Neuronal stem cell (in vitro differentiated cells): ENCODE results near the gene ARAP1. TPM values are rescaled to one million over a fixed set of nuclear protein-coding genes. Genes with fewer than 3 reads are reported as not detected.

ENCODE experiments used
- DNase-seq: peaks from one replicate; pipeline ENCODE4 v3.0.0-alpha.2; 2013; ENCODE audit warnings: low spot score
- H2AFZ ChIP-seq: one replicate; pipeline ENCODE4 v1.6.1; 2013; ENCODE audit warnings: mild to moderate bottlenecking, low read length, inconsistent platforms
- H2AK5ac ChIP-seq: 2 replicates; pipeline ENCODE4 v1.6.1; 2013; ENCODE audit warnings: low read depth, mild to moderate bottlenecking, inconsistent platforms, low read length, moderate library complexity, mixed read lengths
- H2BK120ac ChIP-seq: 2 replicates; pipeline ENCODE4 v1.6.1; 2013; ENCODE audit warnings: low read depth, mild to moderate bottlenecking, inconsistent platforms, low read length, moderate library complexity, mixed read lengths
- H2BK12ac ChIP-seq: one replicate; pipeline ENCODE4 v1.6.1; 2013; ENCODE audit warnings: low read length, inconsistent platforms
- H2BK15ac ChIP-seq: 2 replicates; pipeline ENCODE4 v1.6.1; 2013; ENCODE audit warnings: mild to moderate bottlenecking, low read length, inconsistent platforms, mixed read lengths
- H2BK5ac ChIP-seq: one replicate; pipeline ENCODE4 v1.6.1; 2013; ENCODE audit warnings: inconsistent platforms, mild to moderate bottlenecking, low read length, moderate library complexity
- H3K14ac ChIP-seq: one replicate; pipeline ENCODE4 v1.6.1; 2013; ENCODE audit warnings: low read length, inconsistent platforms
- H3K18ac ChIP-seq: 2 replicates; pipeline ENCODE4 v1.6.1; 2013; ENCODE audit warnings: low read length, inconsistent platforms
- H3K23ac ChIP-seq: 2 replicates; pipeline ENCODE4 v1.6.1; 2013; ENCODE audit warnings: low read depth, mild to moderate bottlenecking, mixed read lengths, low read length, inconsistent platforms; ENCODE audit not compliant: poor library complexity
- H3K27ac ChIP-seq: replicated peaks from 3 replicates; pipeline ENCODE4 v1.5.1; 2013; ENCODE audit warnings: low read length, inconsistent platforms
- H3K27me3 ChIP-seq, 3 experiments: 2 replicates each; pipeline ENCODE4 v1.6.1; 2013; ENCODE audit warnings: low read length in 3 of 3, mild to moderate bottlenecking in 2 of 3, inconsistent platforms in 1 of 3, low read depth in 1 of 3, mixed read lengths in 1 of 3, moderate library complexity in 1 of 3; ENCODE audit not compliant: control insufficient read depth in 3 of 3, insufficient read depth in 3 of 3
- H3K36me3 ChIP-seq, 2 donors: replicated peaks in 1 of 2; 2 replicates each; pipeline ENCODE4 v1.6.1; 2013; ENCODE audit warnings: low read length in 2 of 2; ENCODE audit not compliant: control insufficient read depth in 2 of 2, insufficient read depth in 2 of 2
- H3K4ac ChIP-seq: 2 replicates; pipeline ENCODE4 v1.6.1; 2013; ENCODE audit warnings: inconsistent platforms, mild to moderate bottlenecking, low read length, moderate library complexity
- H3K4me1 ChIP-seq, 2 donors: 1 replicate in 1 of 2; 2 replicates in 1 of 2; pipeline ENCODE4 v1.6.1; 2013; ENCODE audit warnings: low read length in 2 of 2, low read depth in 1 of 2; ENCODE audit not compliant: control insufficient read depth in 2 of 2, insufficient read depth in 1 of 2
- H3K4me2 ChIP-seq: one replicate; pipeline ENCODE4 v1.6.1; 2013; ENCODE audit warnings: mild to moderate bottlenecking, low read length, inconsistent platforms; ENCODE audit not compliant: insufficient read depth, poor library complexity, severe bottlenecking
- H3K4me3 ChIP-seq, 2 donors: 2 replicates each; pipeline ENCODE4 v1.5.1; 2013; ENCODE audit warnings: low read length in 2 of 2, mild to moderate bottlenecking in 2 of 2, inconsistent platforms in 1 of 2, moderate library complexity in 1 of 2
- H3K79me1 ChIP-seq: one replicate; pipeline ENCODE4 v1.6.1; 2013; ENCODE audit warnings: low read depth, mild to moderate bottlenecking, inconsistent platforms, low read length, moderate library complexity
- H3K9ac ChIP-seq: one replicate; pipeline ENCODE4 v1.6.1; 2013; ENCODE audit warnings: mild to moderate bottlenecking, low read depth, low read length, inconsistent platforms; ENCODE audit not compliant: poor library complexity
- H3K9me3 ChIP-seq, 2 donors: replicated peaks in 1 of 2; 2 replicates each; pipeline versions ENCODE3 to v1.6.1; 2013; ENCODE audit warnings: low read length in 2 of 2, mild to moderate bottlenecking in 2 of 2, inconsistent platforms in 1 of 2, low read depth in 1 of 2, mixed read lengths in 1 of 2, moderate library complexity in 1 of 2; ENCODE audit not compliant: control insufficient read depth in 2 of 2, insufficient read depth in 1 of 2
- H4K8ac ChIP-seq: one replicate; pipeline ENCODE4 v1.6.1; 2013; ENCODE audit warnings: low read depth, mild to moderate bottlenecking, inconsistent platforms, low read length, moderate library complexity
- H4K91ac ChIP-seq: one replicate; pipeline ENCODE4 v1.6.1; 2013; ENCODE audit warnings: low read length, low read depth, mild to moderate bottlenecking, inconsistent platforms; ENCODE audit not compliant: poor library complexity
- WGBS, 2 donors: extraction: QIAGEN DNeasy Blood & Tissue Kit; methylation state at CpG; one replicate each; pipeline ENCODE4 v1.1.7; 2013; ENCODE audit warnings: missing lambda C conversion rate in 2 of 2, mixed read lengths in 1 of 2; ENCODE audit not compliant: insufficient read length in 2 of 2, insufficient replicate concordance in 1 of 2; ENCODE audit errors: extremely low coverage in 2 of 2; 5-methylcytosine and 5-hydroxymethylcytosine counted together
- polyA plus RNA-seq, 2 experiments: library from polyadenylated mRNA; stranded (reverse); fragments of 200-250 nt; gene quantifications; one replicate each; pipeline ENCODE4 v1.2.3, GENCODE V29; 2013

Gene ARAP1
- 15.2 TPM for polyA plus RNA-seq (2013, experiment 1 of 2)
- 15.9 TPM for polyA plus RNA-seq (2013, experiment 2 of 2)

GRCh38 chr11:72752088-72752914, at the start of gene ARAP1:
Gene ARAP1 (minus strand): TSS chr11:72752408. CDS start chr11:72727128, 25,280 bp downstream.
- Histone ChIP-seq H3K4me1 (peaks cover 2 to 15% of the 10 kb centered on the region in 2 donors), H3K14ac (peak within 1 kb of the TSS; percentile 71), H3K27me3 (peaks cover 0 to 5% (median 0%) of the 10 kb centered on the region in 3 experiments), H4K8ac (no peak within 1 kb of the TSS), H2BK5ac (peak within 1 kb of the TSS; percentile 83), H2BK120ac (no peak within 1 kb of the TSS), H3K4me3 (peak within 1 kb of the TSS; percentile 53 to 89), H3K27ac (no peak within 1 kb of the TSS), H2BK15ac (peak within 1 kb of the TSS; percentile 84), H3K4ac (no peak within 1 kb of the TSS), H3K18ac (peak within 1 kb of the TSS; percentile 93), H2BK12ac (peak within 1 kb of the TSS; percentile 43), H2AK5ac (peak within 1 kb of the TSS; percentile 82), H3K36me3 (no peaks in the 10 kb centered on the region), H2AFZ (peak within 1 kb of the TSS; percentile 84), H3K9me3 (no peaks in the 10 kb centered on the region), H3K4me2 (peak within 1 kb of the TSS; percentile 90), H3K79me1 (peaks cover 3% of the 10 kb centered on the region), H3K23ac (peak within 1 kb of the TSS; percentile 81), H4K91ac (no peak within 1 kb of the TSS), H3K9ac (peak within 1 kb of the TSS; percentile 81)
- WGBS, 2 donors, result no CpG with 5 or more reads among the region's 51 CpGs
- peak; percentile 60 for DNase-seq

GRCh38 chr11:72799441-72799840, 47.2 kb upstream of the ARAP1 start:
- H2BK120ac ChIP-seq, result no peak overlapping the region

GRCh38 chr11:72798361-72798760, 46.2 kb upstream of the ARAP1 start:
- Histone ChIP-seq H4K8ac (no peak overlapping the region), H3K27ac (no peak overlapping the region), H3K4me1 (peaks cover under 1 to 10% of the 10 kb centered on the region in 2 donors), H3K23ac (no peak overlapping the region), H2BK12ac (no peak overlapping the region), H2AFZ (peak overlapping the region; percentile 67), H3K27me3 (no peaks in the 10 kb centered on the region), H3K9ac (no peak overlapping the region), H2BK5ac (peak overlapping the region; percentile 20), H3K36me3 (no peaks in the 10 kb centered on the region), H2BK15ac (no peak overlapping the region), H3K4ac (no peak overlapping the region), H3K9me3 (no peaks in the 10 kb centered on the region), H3K4me3 (no peak overlapping the region), H4K91ac (no peak overlapping the region), H3K4me2 (no peak overlapping the region), H2BK120ac (no peak overlapping the region), H3K79me1 (no peaks in the 10 kb centered on the region), H3K14ac (no peak overlapping the region), H2AK5ac (no peak overlapping the region), H3K18ac (no peak overlapping the region)
- no peak for DNase-seq
- no CpG with 5 or more reads among the region's 4 CpGs for WGBS, 2 donors

More at GRCh38 chr11:72799441-72799840, 47.2 kb upstream of the ARAP1 start:
- Histone ChIP-seq H3K27ac (no peak overlapping the region), H2BK12ac (no peak overlapping the region), H3K4me2 (no peak overlapping the region), H3K23ac (no peak overlapping the region), H3K4ac (no peak overlapping the region), H3K79me1 (no peaks in the 10 kb centered on the region), H3K9ac (no peak overlapping the region), H3K14ac (no peak overlapping the region), H3K27me3 (no peaks in the 10 kb centered on the region), H2AFZ (no peak overlapping the region), H2BK15ac (no peak overlapping the region), H3K4me1 (peaks cover 0 to 6% of the 10 kb centered on the region in 2 donors), H4K8ac (no peak overlapping the region), H2BK5ac (no peak overlapping the region), H3K9me3 (no peaks in the 10 kb centered on the region), H3K36me3 (peaks cover 0 to 2% of the 10 kb centered on the region in 2 donors), H3K4me3 (no peak overlapping the region), H4K91ac (no peak overlapping the region), H3K18ac (no peak overlapping the region), H2AK5ac (no peak overlapping the region)
- WGBS, 2 donors, result no CpG with 5 or more reads among the region's 4 CpGs
- no peak for DNase-seq
